Activated B cell treated with CpG ODN at 0.5 μM for 24 hours (primary cell): ENCODE measurements around the gene PRDM5. TPM values are rescaled to one million over a fixed set of nuclear protein-coding genes. Genes with fewer than 3 reads are reported as not detected.

ENCODE experiments used
- ATAC-seq: fragments of 200-7000 bp; cut with Tn5 transposase; one replicate; pipeline ENCODE4 v1.10.0; 2021; ENCODE audit warnings: low read depth, mild to moderate bottlenecking, moderate library complexity
- CTCF ChIA-PET: fragments of 350-600 bp; sonication (Branson Sonifier 250); formaldehyde crosslinking; loops from one replicate; lab custom pipeline; 2021; ENCODE audit warnings: antibody characterized with exemption; lab: Charles Lee
- POLR2A ChIA-PET: fragments of 350-600 bp; sonication (Branson Sonifier 250); formaldehyde crosslinking; loops from one replicate; lab custom pipeline; 2021; ENCODE audit warnings: antibody characterized with exemption; lab: Charles Lee
- DNase-seq: peaks from one replicate; pipeline ENCODE4 v3.0.0; 2022
- H3K27ac Mint-ChIP-seq: one replicate; pipeline ENCODE4 v1.8.0; 2020; ENCODE audit warnings: mixed read lengths
- H3K27me3 Mint-ChIP-seq: one replicate; pipeline ENCODE4 v1.8.0; 2021; ENCODE audit warnings: mixed read lengths
- H3K36me3 Mint-ChIP-seq: one replicate; pipeline ENCODE4 v1.8.0; 2021; ENCODE audit warnings: low read depth, mixed read lengths
- H3K4me1 Mint-ChIP-seq: one replicate; pipeline ENCODE4 v1.8.0; 2021; ENCODE audit warnings: mixed read lengths
- H3K4me3 Mint-ChIP-seq: one replicate; pipeline ENCODE4 v1.8.0; 2020; ENCODE audit warnings: mild to moderate bottlenecking, mixed read lengths
- H3K9me3 Mint-ChIP-seq: one replicate; pipeline ENCODE4 v1.8.0; 2020; ENCODE audit warnings: mixed read lengths
- intact Hi-C: fragments of 100-400 bp; cut with micrococcal nuclease; formaldehyde crosslinking; loops from one replicate; pipeline ENCODE4 v1.15.1; 2024
- total RNA-seq: library from RNA; stranded (reverse); gene quantifications from 2 replicates; pipeline ENCODE4 v1.2.3, GENCODE V29; 2022
- TF ChIP-seq, protein P1 (sequence below): fragments of 200-600 bp; IDR thresholded peaks from one replicate; pipeline ENCODE4 v1.8.0; 2022; ENCODE audit warnings: antibody characterized with exemption, mild to moderate bottlenecking

The PRDM5 gene
- total RNA-seq, 1 donor from 2014 or later, result not detected

DNA sequence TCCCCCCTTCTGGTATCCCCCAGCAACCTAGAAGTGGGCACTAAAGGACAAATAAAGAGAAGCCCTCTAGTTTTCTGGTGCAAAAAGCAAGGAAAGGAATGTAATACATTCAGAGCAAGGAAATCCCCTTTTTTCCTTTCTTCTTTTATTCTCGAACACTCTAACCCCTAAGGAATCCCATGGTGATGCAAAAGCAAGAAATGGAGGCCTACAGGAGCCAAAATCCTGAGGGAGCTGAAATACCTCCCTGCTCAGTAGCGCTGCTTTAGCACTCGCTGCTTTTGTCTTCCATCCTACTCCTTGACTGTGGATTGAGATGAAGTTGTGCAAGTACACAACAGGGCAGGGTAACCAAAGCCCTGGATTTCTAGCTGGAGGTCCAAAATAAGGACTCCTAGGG, 251.0 kb downstream of the PRDM5 start:
- intact Hi-C loops, result no loop called here
- no peak for DNase-seq
- ChIA-PET CTCF (no interaction called here), POLR2A (no interaction called here)
- TF ChIP-seq, protein P1, sequence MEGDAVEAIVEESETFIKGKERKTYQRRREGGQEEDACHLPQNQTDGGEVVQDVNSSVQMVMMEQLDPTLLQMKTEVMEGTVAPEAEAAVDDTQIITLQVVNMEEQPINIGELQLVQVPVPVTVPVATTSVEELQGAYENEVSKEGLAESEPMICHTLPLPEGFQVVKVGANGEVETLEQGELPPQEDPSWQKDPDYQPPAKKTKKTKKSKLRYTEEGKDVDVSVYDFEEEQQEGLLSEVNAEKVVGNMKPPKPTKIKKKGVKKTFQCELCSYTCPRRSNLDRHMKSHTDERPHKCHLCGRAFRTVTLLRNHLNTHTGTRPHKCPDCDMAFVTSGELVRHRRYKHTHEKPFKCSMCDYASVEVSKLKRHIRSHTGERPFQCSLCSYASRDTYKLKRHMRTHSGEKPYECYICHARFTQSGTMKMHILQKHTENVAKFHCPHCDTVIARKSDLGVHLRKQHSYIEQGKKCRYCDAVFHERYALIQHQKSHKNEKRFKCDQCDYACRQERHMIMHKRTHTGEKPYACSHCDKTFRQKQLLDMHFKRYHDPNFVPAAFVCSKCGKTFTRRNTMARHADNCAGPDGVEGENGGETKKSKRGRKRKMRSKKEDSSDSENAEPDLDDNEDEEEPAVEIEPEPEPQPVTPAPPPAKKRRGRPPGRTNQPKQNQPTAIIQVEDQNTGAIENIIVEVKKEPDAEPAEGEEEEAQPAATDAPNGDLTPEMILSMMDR, result no peak
- Mint-ChIP-seq H3K4me3 (no peak overlapping the region), H3K36me3 (no peaks in the 10 kb centered on the region), H3K4me1 (no peaks in the 10 kb centered on the region), H3K9me3 (peaks cover 5% of the 10 kb centered on the region), H3K27ac (no peak overlapping the region), H3K27me3 (no peaks in the 10 kb centered on the region)
- ATAC-seq, result no peak

DNA sequence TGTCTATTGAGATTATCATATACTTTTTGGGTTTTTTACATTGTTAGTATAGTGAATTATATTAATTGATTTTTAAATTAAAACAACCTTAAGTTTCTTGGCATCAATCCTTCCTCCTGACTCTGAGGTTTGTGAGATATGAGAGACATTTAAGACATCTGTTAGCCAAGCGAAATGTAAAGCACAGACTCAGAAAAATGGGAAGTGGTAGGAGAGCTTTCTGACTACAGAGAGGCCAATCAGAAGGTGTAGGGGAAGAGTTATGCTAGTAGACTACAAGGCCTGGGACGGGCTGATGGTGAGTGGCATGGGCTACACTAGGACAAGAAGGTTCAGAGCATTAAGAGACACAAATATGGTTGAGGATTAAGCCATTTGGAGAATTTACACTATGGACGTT, 255.4 kb downstream of the PRDM5 start:
- CTCF ChIA-PET, result no interaction called here
- ATAC-seq (no peak), DNase-seq (no peak)
- Mint-ChIP-seq H3K4me3 (no peak overlapping the region), H3K36me3 (no peaks in the 10 kb centered on the region), H3K9me3 (no peaks in the 10 kb centered on the region), H3K27ac (no peak overlapping the region), H3K4me1 (no peaks in the 10 kb centered on the region), H3K27me3 (no peaks in the 10 kb centered on the region)
- TF ChIP-seq, protein P1, result no peak
- POLR2A ChIA-PET, result no interaction called here
- intact Hi-C loops, result no loop called here

DNA sequence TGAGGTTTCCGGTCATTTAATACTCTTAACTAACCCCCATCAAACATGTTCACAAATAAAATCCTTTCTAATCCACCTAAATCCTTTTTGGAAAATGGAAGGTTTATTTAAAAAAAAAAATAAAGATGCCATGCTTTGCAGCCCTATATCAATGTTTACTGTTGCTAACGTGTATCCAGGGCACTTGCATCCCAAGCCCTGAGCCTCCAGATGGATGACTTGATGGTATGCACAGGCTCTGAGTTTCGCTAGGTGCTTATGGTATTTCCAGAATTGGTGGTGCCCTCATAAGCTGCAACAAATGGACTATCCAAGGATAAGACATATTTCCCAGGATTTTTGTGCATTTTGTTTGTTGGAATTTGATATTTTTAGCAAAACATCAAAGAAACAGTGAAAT, 257.7 kb downstream of the PRDM5 start:
- POLR2A ChIA-PET, result no interaction called here
- TF ChIP-seq, protein P1, result no peak
- DNase-seq, result no peak
- Mint-ChIP-seq H3K4me3 (no peak overlapping the region), H3K27ac (no peak overlapping the region), H3K4me1 (no peaks in the 10 kb centered on the region), H3K9me3 (peaks cover 4% of the 10 kb centered on the region), H3K27me3 (no peaks in the 10 kb centered on the region), H3K36me3 (no peaks in the 10 kb centered on the region)
- CTCF ChIA-PET, result no interaction called here
- intact Hi-C loops, result no loop called here
- ATAC-seq, result no peak

DNA sequence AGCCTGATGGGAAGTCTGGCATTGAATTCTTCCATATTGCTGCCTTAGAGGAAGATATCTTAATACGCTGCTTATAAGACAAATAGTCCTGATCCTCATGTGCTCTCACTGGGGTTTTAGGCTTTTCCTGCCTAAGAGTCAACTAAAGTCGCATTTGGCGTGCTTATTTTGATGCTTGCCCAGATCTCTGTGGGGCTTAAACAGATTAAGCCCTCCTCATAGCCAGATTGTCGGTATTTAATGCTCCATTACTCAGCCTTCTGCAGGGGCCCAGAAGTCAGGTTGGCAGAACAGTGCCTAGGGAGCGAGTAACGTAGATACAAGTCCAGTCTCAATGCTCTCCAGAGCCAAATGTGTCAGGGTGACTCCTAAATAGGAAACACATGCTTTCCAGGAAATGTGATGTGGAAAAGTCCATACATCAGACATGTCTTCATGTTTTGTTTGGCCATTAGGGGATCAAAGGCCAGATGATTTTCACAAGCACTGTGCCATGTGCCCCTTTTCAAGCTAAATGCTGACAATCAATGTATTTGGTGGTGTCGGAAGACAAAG, 262.8 kb downstream of the PRDM5 start:
- Mint-ChIP-seq H3K27ac (no peak overlapping the region), H3K36me3 (no peaks in the 10 kb centered on the region), H3K9me3 (peaks cover 7% of the 10 kb centered on the region), H3K4me1 (no peaks in the 10 kb centered on the region), H3K27me3 (no peaks in the 10 kb centered on the region), H3K4me3 (no peak overlapping the region)
- ATAC-seq (no peak), DNase-seq (no peak)
- POLR2A ChIA-PET, result no interaction called here
- CTCF ChIA-PET, result no interaction called here
- TF ChIP-seq, protein P1, result no peak
- intact Hi-C loops, result no loop called here

DNA sequence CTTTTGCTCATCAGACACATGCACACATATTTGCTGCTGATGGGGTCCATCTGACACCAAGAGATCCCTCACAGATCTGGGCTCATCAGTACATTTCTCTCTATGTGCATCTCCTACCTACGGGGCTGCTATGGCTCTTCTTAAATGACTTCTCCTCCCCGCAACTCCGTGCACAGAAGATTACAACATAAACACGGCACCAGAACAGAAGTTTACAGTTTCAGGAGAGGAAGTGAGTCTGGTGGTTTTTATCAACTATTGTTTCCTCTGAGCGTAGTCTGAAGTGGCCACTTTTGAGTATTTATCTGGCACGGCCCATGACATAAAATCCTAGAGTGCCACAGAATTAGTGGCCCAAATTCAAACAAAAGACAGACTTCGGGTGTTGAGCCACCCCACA, 263.8 kb downstream of the PRDM5 start:
- ATAC-seq (no peak), DNase-seq (no peak)
- CTCF ChIA-PET, result no interaction called here
- Mint-ChIP-seq H3K4me3 (no peak overlapping the region), H3K4me1 (no peaks in the 10 kb centered on the region), H3K27ac (no peak overlapping the region), H3K9me3 (peaks cover 7% of the 10 kb centered on the region), H3K36me3 (no peaks in the 10 kb centered on the region), H3K27me3 (no peaks in the 10 kb centered on the region)
- TF ChIP-seq, protein P1, result no peak
- intact Hi-C loops, result no loop called here
- POLR2A ChIA-PET, result no interaction called here
